Calu3 (cell line): ENCODE measurements around the gene BCAS3. TPM values are rescaled to one million over a fixed set of nuclear protein-coding genes. Genes with fewer than 3 reads are reported as not detected.

ENCODE experiments used
- BruUV-seq: library from RNA; stranded (reverse); fragments of 400-500 nt; replicated peaks from 2 replicates; lab custom pipeline; 2021; lab: Mats Ljungman, UMichigan
- CTCF ChIA-PET: fragments of 300-600 bp; sonication (Branson Sonifier 250); formaldehyde crosslinking; loops from one replicate; lab custom pipeline; 2022; ENCODE audit warnings: antibody characterized with exemption; lab: Charles Lee
- DNase-seq: peaks from one replicate; pipeline ENCODE4 v3.0.0; 2022
- H3K27ac Mint-ChIP-seq: one replicate; pipeline ENCODE4 v1.8.0; 2022; ENCODE audit warnings: mixed read lengths; ENCODE audit not compliant: unreplicated experiment
- H3K27me3 Mint-ChIP-seq: one replicate; pipeline ENCODE4 v1.8.0; 2022; ENCODE audit warnings: mixed read lengths; ENCODE audit not compliant: unreplicated experiment
- H3K36me3 Mint-ChIP-seq: one replicate; pipeline ENCODE4 v1.8.0; 2022; ENCODE audit warnings: mild to moderate bottlenecking, moderate library complexity, mixed read lengths; ENCODE audit not compliant: insufficient read depth, unreplicated experiment
- H3K4me1 Mint-ChIP-seq: one replicate; pipeline ENCODE4 v1.8.0; 2022; ENCODE audit warnings: mild to moderate bottlenecking, low read depth, mixed read lengths; ENCODE audit not compliant: unreplicated experiment
- H3K4me3 Mint-ChIP-seq: one replicate; pipeline ENCODE4 v1.8.0; 2022; ENCODE audit warnings: mild to moderate bottlenecking, low read depth, moderate library complexity, mixed read lengths; ENCODE audit not compliant: unreplicated experiment
- H3K9me3 Mint-ChIP-seq: one replicate; pipeline ENCODE4 v1.8.0; 2022; ENCODE audit warnings: low read depth, mixed read lengths; ENCODE audit not compliant: unreplicated experiment
- intact Hi-C: fragments of 100-400 bp; cut with micrococcal nuclease; formaldehyde crosslinking; loops from one replicate; pipeline ENCODE4 v1.10.0; 2022; ENCODE audit not compliant: unreplicated experiment
- total RNA-seq: library from RNA; stranded (reverse); gene quantifications from 2 replicates; pipeline ENCODE4 v1.2.3, GENCODE V29; 2022
- TF ChIP-seq, protein P1 (sequence below): fragments of 200-600 bp; IDR thresholded peaks from one replicate; pipeline ENCODE4 v1.8.0; 2022; ENCODE audit warnings: antibody characterized with exemption; ENCODE audit not compliant: unreplicated experiment

BCAS3 gene
- total RNA-seq, 1 experiment from 2014 or later = 10.9 TPM

- H3K9me3 Mint-ChIP-seq = no peaks in the 10 kb centered on the region
Measured at GRCh38 chr17:60910415-60910814, 232.8 kb downstream of the BCAS3 start.

GRCh38 chr17:60914078-60914477, 236.4 kb downstream of the BCAS3 start:
- Mint-ChIP-seq H3K9me3 (peaks cover 3% of the 10 kb centered on the region), H3K27me3 (no peaks in the 10 kb centered on the region), H3K4me1 (no peaks in the 10 kb centered on the region), H3K27ac (no peak overlapping the region), H3K36me3 (no peaks in the 10 kb centered on the region), H3K4me3 (no peak overlapping the region)
- TF ChIP-seq, protein P1, sequence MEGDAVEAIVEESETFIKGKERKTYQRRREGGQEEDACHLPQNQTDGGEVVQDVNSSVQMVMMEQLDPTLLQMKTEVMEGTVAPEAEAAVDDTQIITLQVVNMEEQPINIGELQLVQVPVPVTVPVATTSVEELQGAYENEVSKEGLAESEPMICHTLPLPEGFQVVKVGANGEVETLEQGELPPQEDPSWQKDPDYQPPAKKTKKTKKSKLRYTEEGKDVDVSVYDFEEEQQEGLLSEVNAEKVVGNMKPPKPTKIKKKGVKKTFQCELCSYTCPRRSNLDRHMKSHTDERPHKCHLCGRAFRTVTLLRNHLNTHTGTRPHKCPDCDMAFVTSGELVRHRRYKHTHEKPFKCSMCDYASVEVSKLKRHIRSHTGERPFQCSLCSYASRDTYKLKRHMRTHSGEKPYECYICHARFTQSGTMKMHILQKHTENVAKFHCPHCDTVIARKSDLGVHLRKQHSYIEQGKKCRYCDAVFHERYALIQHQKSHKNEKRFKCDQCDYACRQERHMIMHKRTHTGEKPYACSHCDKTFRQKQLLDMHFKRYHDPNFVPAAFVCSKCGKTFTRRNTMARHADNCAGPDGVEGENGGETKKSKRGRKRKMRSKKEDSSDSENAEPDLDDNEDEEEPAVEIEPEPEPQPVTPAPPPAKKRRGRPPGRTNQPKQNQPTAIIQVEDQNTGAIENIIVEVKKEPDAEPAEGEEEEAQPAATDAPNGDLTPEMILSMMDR = no peak
- CTCF ChIA-PET = no interaction called here
- no TSS peak for BruUV-seq
- no peak for DNase-seq
- intact Hi-C loops = no loop called here

More at GRCh38 chr17:60910415-60910814, 232.8 kb downstream of the BCAS3 start:
- CTCF ChIA-PET = no interaction called here
- TF ChIP-seq, protein P1 = no peak
- intact Hi-C loops = no loop called here
- no peaks in the 10 kb centered on the region for H3K4me1 Mint-ChIP-seq
- no peak overlapping the region for H3K27ac Mint-ChIP-seq
- H3K27me3 Mint-ChIP-seq = no peaks in the 10 kb centered on the region
- BruUV-seq = no TSS peak
- no peak overlapping the region for H3K4me3 Mint-ChIP-seq
- H3K36me3 Mint-ChIP-seq = no peaks in the 10 kb centered on the region
- no peak for DNase-seq

- no peaks in the 10 kb centered on the region for H3K36me3 Mint-ChIP-seq
- H3K27me3 Mint-ChIP-seq = no peaks in the 10 kb centered on the region
- H3K4me1 Mint-ChIP-seq = no peaks in the 10 kb centered on the region
- H3K9me3 Mint-ChIP-seq = peaks cover 3% of the 10 kb centered on the region
- CTCF ChIA-PET = no interaction called here
- BruUV-seq = no TSS peak
- intact Hi-C loops = no loop called here
- no peak for DNase-seq
- TF ChIP-seq, protein P1 = no peak
- no peak overlapping the region for H3K27ac Mint-ChIP-seq
- no peak overlapping the region for H3K4me3 Mint-ChIP-seq
Measured at GRCh38 chr17:60916043-60916442, 238.4 kb downstream of the BCAS3 start.

- H3K27ac Mint-ChIP-seq = no peak overlapping the region
- CTCF ChIA-PET = no interaction called here
- H3K27me3 Mint-ChIP-seq = no peaks in the 10 kb centered on the region
- intact Hi-C loops = no loop called here
- H3K36me3 Mint-ChIP-seq = no peaks in the 10 kb centered on the region
- TF ChIP-seq, protein P1 = no peak
- no TSS peak for BruUV-seq
- peaks cover 3% of the 10 kb centered on the region for H3K9me3 Mint-ChIP-seq
- H3K4me1 Mint-ChIP-seq = no peaks in the 10 kb centered on the region
- no peak overlapping the region for H3K4me3 Mint-ChIP-seq
- DNase-seq = no peak
Measured at GRCh38 chr17:60920107-60920506, 242.5 kb downstream of the BCAS3 start.
